NCI-H526 (cell line): Measurements from ENCODE around the gene PDGFA.

Experiments used
- DNase-seq, 2 experiments: peaks; one replicate each; lab custom pipeline; 2025; lab: John Stamatoyannopoulos, UW

PDGFA gene

DNA sequence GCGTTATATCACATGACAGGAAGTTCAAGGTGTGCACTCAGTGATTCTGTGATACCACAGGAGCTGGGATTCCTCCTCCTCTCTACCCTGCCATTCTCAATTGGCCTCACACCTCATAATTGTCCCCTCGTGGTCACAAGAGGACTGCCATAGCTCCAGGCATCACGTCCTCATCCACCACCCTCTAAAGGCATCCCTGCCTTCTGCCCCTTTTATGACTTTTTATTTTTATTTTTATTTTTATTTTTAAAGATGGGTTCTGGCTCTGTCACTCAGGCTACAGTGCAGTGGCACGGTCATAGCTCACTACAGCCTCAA is 47.0 kb downstream of the PDGFA start:
- DNase-seq: no peak

DNA sequence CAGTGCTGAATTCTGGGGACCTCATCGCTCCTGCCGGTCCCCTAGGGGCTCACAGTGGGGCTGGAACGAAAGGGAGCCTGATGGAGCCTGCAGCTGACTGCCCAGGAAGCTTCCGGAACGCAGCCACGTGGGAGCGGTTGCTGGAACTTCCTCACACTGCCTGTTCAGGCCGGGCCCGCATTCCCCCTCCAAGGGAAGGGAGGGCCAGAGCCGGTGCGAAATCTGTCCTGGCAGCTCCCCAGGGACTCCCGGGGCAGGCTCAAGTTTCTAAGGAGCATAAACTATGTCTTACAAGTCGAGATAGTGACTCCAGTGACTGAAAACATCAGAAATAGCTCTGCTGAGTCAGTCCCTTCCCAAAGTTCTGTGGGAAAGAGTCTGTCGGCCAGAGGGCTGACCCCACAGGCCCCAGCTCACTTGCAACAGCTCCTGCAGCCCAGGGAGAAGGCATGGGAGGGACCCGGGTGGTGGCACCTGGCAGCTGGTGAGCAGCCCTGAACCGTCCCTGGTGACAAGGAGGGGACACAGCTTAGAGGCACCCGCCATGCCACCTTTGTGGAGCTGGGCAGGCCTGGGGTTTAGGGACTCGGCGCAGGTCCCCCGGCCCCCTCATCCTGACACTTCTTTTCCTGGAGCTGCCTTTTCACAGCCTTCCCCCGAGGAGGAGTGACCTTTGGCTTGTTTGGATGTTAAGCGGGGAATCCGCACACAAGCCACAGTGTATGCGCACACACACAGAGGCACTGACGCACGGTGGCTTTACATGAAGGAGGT is 47.6 kb downstream of the PDGFA start:
- DNase-seq: no peak

DNA sequence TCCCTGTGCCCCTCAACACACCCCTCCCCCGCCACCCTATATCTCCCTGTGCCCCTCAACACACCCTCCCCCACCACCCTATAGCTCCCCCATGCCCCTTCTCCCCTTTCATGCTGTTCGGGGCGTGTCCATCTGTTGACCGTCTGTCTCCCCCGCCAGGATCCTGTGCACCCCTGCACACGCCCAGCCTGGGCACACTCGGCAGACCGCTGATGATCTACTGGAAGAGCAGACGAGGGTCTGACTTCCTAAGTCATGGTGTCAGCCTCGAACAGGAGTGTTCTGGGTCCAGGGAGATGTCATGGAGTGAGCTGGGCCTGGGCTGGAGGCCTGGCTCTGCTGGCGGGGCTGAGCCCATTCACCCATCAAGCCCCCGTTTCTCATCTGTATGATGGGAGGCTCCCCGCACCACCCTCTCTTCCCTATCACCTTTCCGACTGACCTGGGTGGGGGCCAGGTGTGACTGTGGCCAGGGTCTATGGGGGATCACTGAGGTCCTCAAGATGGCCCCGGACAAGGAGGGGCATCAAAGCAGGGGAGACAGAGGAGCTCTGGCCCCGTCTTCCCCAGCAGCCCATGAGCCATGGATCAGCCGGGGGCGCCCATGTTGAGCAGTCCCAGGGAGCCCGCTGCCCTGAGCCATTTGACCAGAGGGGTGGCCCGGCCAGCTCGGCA is 48.3 kb downstream of the PDGFA start:
- no peak for DNase-seq

DNA sequence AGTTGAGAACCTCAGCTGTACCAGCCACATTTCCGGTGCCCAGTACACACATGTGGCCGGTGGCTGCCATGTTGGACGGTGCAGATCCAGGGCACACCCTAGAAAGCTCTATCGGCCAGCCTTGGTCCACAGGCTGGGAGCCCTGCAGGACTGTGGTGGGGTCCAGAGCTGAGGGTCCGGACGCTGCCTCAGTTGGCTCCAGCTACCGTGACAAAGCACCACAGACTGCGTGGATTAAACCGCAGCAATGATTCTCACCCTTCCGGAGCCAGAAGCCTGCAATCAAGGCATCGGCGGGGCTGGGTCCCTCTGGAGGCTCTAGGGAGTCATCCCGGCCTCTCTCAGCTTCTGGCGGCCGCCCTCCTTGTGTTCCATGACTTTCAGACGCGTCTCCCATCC is 50.1 kb downstream of the PDGFA start:
- DNase-seq: no peak

DNA sequence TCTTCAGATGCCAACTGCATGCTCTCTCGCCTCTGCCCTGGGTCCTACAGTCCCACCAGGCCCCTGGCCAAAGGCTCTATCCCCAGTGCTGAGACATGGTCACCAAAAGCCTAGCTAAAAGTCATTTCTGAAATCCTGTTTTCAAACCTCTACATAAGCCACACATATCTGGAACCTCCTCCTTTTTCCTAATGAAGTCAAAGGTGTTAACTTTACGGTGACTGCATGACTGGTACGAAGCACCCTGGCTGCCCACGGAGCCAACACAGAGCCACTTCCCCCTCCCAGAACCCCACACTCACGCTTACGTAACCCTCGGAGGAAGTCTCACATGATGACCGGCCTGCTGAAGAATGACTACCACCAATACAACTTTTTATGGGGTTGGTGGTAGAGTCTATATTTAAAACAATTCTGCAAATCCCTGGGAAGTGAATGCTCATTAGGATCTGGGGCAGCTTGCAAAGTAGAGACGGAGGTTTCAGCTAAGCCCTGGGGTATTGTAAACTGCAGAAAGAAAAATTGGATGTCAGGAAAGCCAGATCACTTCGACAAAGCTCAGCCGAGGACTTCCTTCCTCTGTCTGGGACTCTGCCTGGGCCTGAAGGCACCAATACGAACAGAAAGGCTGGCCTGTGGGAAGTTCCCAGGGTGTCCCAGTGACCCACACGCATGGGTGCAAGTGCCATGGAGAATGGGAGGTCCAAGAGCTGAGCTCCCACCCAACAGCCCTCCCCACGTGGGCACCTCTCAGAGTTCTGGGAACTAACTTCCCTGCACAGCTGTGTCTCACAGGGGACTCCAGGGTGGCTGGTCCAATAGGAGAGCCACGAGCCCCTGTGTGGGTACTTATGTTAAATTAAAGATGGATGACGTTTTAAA is 50.7 kb downstream of the PDGFA start:
- DNase-seq: no peak

DNA sequence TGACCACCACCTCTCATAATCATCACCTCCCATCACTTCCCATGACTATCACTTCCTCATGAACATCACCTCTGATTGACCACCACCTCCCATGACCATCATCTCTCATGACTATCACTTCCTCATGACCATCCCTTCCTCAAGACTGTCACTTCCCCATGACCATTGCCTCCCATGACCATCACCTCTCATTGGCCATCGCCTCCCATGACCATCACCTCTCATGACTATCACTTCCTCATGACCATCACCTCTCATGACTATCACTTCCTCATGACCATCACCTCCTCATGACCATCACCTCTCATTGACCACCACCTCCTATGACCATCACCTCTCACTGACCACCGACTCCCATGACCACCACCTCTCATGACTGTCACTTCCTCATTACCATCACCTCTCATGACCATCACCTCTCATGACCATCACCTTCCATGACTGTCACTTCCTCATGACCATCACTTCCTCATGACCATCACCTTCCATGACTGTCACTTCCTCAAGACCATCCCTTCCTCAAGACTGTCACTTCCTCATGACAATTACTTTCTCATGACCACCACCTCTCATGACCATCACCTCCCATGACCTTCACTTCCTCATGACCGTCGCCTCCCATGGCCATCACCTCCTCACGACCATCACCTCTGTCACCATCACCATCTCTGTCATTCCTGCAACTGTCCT is 51.6 kb downstream of the PDGFA start:
- DNase-seq: no peak

DNA sequence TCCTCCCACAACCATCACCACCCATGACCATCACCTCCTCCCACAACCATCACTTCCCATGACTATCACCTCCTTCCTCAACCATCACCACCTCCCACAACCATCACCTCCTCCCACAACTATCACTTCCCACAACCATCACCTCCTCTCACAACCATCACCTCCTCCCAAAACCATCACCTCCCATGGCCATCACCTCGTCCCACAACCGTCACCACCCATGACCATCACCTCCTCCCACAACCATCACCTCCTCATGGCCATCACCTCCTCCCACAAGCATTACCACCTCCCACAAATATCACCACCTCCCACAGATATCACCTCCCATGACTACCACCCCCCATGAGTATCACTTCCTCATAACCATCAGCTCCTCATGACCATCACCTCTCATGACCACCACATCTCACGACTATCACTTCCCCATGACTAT is 52.2 kb downstream of the PDGFA start:
- DNase-seq: no peak

DNA sequence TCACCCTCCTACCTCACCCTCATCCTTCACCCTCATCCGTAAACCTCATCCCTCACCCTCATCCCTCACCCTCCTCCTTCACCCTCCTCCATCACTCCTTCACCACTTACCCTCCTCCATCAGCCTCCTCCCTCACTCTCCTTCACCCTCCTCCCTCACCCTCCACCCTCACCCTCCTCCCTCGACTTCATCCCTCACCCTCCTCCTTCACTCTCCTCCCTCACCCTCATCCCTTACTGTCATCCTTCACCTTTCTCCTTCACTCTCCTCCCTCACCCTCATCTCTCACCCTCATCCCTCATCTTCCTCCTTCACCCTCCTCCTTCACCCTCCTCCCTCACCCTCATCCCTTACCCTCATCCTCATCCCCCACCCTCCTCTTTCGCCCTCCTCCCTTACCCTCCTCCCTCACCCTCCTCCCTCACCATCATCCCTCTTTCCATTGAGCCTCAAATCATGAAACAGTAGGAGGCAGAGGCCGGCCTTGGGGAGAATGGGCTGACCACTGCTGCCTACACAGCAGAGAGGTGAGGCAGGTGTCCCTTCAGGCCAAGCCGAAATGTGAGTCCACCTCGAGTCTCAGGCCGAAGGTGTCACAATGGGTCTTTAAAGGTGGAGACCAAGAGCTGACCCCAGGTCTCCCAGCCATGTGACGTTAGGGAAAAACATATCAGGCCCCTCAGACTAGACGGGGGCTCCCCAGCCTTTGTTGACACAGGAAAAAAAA is 53.0 kb downstream of the PDGFA start:
- no peak for DNase-seq

DNA sequence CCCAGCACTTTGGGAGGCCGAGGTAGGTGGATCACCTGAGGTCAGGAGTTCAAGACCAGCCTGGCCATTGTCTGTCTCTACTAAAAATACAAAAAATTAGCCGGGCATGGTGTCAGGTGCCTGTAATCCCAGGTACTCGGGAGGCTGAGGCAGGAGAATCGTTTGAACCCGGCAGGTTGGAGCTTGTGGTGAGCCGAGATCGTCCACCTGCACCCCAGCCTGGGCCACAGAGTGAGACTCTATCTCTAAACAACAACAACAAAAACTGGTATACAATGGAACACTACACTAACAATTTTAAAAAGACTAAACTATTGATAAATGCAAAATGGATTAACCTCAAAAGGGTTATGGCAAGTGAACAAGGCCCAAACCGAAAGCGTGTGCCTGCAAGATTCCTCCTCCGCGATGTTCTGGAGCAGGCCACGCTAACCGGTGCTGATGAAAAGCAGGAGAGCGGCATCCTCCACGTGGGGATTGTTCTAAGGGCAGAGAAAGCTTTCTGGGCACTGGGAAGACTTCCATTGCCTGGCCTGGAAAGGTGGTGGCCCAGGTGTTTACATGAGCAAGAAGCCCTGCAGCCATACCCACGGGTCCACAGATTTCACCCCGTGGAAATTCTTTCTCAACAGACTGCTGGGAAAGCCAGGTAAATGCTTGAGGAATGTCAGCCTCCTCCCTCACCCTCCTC is 53.8 kb downstream of the PDGFA start:
- no peak for DNase-seq

DNA sequence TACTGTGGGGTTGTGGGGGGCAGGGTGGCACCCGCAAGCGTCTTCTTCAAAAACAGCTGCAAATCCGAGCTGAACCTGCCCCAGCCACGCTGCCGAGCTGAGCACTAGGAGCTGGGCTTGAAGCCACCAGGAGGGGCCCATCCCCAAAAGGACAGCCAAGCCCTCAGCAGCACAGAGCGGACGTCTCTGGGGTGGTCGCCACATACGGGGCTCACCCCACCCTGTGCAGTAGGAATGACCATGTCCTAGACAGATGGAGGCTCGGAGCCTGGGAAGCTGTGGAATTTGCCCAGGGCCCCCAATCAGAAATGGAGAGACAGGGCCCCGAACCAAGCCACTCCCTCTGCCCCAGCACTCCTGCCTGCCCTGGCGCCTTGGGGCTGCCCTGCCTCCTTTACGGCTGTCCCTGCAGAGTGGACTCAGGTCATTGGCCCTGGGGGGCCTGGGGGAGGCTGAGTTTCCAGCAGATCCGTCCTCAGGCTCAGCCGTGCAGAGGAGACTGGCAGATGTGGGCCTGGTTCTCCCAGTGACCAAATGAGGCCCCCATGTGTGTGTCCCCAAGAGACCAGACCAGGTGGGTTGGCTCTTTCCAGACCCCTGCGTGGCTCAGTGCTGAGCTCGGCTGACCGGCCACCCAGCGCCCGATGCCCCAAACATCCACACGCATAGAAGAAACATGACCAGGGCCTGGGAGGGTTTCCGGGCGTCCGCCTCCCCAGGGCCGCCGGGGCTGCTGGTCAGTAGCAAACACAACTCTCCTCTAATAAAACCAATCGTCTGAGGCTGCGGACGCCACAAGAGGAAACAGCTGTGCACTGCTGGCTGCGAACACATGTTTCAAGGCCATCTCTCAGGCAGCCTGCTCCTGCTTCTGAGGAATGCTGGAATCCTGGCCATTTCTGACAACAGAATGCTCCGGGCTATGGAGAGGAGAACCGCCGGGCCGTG is 54.9 kb downstream of the PDGFA start:
- no peak for DNase-seq

DNA sequence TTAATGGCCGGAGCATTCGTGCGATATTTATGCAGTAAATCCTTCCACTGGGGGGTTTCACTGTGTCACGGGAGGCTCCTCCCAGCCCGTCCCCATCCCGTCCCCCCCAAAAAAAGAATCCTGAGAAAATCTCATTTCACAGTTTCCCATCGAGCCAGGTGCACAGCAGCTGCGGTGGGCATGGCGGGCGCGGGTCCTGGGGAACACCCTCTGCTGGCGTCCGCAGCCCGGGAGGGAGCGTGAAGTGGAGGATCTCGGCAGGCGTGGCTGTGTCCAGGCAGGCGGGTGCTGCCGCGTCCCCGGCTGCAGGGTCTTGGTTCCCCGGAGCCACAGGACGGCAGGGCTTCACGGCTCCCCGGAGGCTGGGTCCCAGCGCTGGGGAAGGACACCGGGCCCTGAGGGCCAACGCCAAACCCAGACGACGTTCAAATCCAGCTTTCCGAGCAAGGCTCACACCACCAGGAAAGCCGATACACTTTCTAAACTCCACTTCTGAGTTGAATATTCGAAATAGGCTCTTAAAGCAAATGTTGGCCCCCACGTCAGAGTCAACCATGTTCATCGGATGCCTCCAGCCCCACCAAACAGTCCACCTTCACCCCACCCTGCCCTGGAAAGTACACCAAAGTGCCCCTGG is 55.7 kb downstream of the PDGFA start:
- DNase-seq: no peak

DNA sequence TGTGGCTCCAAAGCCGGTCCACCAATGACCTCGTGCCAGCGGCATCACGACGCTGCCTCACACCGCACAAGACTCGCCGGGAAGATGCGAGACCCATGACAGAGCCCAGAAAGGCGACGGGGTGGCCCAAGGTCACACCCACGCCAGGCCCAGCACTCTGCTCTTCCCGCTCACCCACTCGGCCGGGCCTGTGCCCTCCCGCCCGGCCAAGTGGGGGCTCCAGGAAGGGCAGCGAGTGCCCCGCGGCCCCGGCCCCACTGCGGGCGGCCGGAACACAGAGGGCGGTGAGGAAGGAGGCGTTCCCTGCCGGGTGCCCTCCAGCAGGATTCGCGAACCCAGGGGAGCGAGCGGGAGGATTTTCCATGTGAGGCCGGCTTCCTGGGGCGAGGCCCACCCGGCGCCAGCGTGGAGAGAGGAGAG is 56.3 kb downstream of the PDGFA start:
- no peak for DNase-seq

DNA sequence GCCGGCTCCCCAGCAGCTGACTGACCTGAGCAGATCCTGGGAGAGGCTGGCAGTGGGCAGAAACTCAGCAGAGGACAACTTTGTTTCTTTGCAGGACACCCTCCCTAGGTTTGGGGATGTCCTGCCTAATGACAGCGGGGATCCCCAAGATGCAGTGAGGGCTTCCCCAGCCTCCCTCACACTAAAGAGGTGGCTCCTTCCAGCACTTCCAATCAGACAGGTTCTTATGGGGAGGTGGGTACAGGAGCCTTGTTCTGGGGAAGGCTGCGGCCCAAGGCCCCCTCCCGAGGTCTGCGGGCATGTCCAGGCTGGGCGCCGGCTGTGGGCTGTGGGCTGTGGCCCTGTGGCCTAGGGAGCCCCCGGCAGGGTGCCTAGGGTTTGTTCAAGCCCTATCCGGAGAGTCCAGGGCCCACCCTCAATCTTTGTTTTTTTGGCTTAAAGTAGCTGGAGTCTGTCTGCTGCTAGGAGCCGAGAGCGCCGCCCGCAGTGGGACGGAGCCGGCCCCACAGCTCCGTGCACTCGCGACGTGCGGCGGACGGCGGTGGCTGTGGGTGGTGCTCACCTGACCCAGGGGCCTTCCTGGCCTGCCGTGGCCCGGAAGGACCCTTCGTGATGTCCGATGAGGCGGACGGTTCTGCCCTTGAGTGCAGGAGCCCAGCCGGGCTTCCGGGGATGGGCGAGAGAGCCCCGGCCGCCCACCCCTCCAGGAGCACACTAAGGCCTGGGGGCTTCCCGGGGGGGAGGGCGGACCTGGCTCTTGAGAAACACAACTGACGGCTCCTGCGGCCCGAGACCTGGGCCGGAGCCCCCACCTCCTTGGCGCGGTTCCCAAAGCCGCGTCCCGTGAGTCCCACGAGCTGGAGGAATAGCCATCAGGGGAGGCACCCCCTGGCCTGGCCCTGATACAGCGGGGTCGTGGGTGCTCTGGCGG is 57.2 kb downstream of the PDGFA start:
- DNase-seq: no peak

DNA sequence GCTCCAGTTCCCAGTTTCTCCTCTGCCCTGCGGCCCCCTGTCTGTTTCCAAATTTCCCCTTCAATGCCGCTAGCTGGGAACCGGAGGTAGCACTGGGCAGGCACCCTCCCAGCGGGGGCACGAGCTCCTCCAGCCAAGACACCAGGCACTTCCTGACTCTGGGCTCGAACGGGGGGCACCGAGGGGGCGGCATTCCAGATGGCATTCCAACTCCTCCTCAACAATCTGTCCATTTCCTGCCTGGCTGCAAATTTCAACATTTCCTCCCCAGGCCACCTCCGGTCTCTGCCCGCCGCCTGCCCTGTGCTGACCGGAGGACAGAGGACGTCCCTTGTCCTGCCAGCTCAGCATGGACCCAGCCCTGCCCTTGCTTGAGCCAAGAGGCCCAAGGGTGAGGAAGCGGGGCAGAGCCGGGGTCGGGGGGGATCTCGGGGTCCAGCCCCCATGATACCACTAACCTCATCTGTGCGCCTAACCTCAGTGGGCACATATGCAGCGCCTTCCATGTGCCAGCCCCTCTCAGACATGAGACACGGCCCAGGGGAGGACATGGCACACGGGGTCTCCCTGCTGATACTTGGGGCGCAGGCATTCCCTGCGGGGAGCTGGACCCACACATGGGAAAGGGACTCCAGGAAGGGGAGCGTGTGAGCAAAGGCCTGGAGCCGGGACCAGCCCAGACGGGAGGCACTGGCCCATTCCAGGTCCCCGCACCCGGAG is 58.0 kb downstream of the PDGFA start:
- no peak for DNase-seq

DNA sequence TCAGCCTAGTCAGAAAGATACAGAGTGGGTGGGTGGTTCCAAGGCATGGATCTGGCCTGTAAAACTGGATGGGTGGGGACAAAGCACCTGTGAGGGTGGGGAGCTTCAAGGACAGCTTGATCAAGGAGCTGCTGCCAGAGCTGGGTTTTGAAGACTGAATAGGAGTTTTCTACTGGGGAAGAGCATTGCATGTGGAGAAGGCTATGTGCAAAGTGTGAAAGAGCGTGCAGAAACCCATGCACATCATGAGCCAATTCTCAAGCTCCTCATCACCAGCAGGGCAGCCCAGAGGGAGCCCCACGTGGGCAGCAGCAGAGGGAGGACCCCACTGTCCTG is 58.6 kb downstream of the PDGFA start:
- DNase-seq: no peak

DNA sequence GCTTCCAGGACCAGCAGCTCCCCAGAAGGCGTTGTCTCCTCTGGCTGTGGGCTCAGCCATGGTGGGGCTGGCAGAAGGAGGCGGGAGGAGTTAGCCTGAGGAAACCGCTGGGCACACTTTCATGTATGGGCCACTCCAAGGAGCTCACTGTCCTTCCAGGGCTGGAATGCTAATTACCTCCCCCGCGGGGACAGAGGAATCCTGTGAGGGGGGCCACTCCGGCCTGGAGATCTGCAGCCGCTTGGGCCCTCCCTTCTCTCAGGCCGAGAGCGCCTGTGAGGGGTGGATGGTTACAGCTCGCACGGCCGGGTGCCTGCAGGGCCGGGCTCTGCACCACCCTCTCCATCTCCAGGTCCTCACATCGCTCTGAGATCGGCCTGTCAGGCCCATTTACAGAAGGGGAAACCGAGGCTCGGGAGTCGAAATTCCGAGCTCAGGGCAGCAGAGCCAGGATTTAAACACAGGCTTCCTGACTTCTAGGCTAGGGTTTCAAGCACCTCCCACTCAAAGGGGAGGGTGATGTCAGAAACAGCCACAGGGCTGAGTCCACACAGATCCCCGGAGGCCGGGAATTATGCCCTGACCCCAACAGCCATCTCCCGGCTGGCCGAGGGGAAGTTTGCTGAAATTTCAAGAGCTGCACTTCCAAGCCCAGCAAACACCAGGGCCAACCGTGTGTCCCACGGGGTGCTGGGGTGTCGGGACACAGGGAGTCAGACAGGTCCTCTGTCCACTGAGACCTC is 59.1 kb downstream of the PDGFA start:
- no peak for DNase-seq
